Thyroid gland (tissue), 4 donors: ENCODE measurements around the gene DLG2.

Experiments
- POLR2A ChIP-seq, 2 donors: fragments of 450-650 bp; IDR thresholded peaks; one replicate each; pipeline ENCODE4 v1.6.1; 2017; ENCODE audit warnings: antibody characterized with exemption in 2 of 2, mild to moderate bottlenecking in 2 of 2, moderate library complexity in 1 of 2
- TF ChIP-seq, protein P1 (sequence below), 6 experiments: fragments of 200-600 bp in 3 of 6; fragments of 450-650 bp in 3 of 6; sonication (generic) in 3 of 6; IDR thresholded peaks; one replicate each; pipeline ENCODE4 v1.5.1; 2016 to 2019; ENCODE audit warnings: antibody characterized with exemption in 6 of 6, mild to moderate bottlenecking in 2 of 6, inconsistent platforms in 1 of 6, moderate library complexity in 1 of 6

GRCh38 chr11:83630211-83630610 lies 1996.9 kb downstream of the DLG2 start:
- TF ChIP-seq, protein P1, sequence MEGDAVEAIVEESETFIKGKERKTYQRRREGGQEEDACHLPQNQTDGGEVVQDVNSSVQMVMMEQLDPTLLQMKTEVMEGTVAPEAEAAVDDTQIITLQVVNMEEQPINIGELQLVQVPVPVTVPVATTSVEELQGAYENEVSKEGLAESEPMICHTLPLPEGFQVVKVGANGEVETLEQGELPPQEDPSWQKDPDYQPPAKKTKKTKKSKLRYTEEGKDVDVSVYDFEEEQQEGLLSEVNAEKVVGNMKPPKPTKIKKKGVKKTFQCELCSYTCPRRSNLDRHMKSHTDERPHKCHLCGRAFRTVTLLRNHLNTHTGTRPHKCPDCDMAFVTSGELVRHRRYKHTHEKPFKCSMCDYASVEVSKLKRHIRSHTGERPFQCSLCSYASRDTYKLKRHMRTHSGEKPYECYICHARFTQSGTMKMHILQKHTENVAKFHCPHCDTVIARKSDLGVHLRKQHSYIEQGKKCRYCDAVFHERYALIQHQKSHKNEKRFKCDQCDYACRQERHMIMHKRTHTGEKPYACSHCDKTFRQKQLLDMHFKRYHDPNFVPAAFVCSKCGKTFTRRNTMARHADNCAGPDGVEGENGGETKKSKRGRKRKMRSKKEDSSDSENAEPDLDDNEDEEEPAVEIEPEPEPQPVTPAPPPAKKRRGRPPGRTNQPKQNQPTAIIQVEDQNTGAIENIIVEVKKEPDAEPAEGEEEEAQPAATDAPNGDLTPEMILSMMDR (IDR thresholded peaks at IDR 0.05) = no peak
- no peak for TF ChIP-seq POLR2A (IDR thresholded peaks at IDR 0.05)
